DOHH2 (cell line): ENCODE results near the gene RASAL1.

Experiments
- H3F3A ChIP-seq: fragments of 200-600 bp; sonication (generic), shearing (Covaris generic); 2 replicates; pipeline ENCODE4 v1.6.0; 2016; ENCODE audit warnings: antibody characterized with exemption, mild to moderate bottlenecking; ENCODE audit not compliant: control insufficient read depth, insufficient read depth
- H3K27ac ChIP-seq: fragments of 200-600 bp; sonication (generic); 2 replicates; pipeline ENCODE4 v1.5.1; 2014; ENCODE audit warnings: low read depth, mild to moderate bottlenecking, low read length, moderate library complexity
- H3K27me3 ChIP-seq: fragments of 200-600 bp; sonication (generic); 2 replicates; pipeline ENCODE4 v1.6.1; 2014; ENCODE audit warnings: mild to moderate bottlenecking, low read length, mixed read lengths; ENCODE audit not compliant: control insufficient read depth
- H3K36me3 ChIP-seq: fragments of 200-600 bp; sonication (generic); 2 replicates; pipeline ENCODE4 v1.6.1; 2014; ENCODE audit warnings: mild to moderate bottlenecking, low read length, moderate library complexity, mixed read lengths; ENCODE audit not compliant: control insufficient read depth
- H3K4me1 ChIP-seq: fragments of 200-600 bp; sonication (generic); 2 replicates; pipeline ENCODE4 v1.6.1; 2014; ENCODE audit warnings: mild to moderate bottlenecking, low read length, mixed read lengths; ENCODE audit not compliant: control insufficient read depth
- H3K4me2 ChIP-seq: fragments of 200-600 bp; sonication (generic); 2 replicates; pipeline ENCODE4 v1.6.0; 2014; ENCODE audit warnings: mild to moderate bottlenecking, low read length, moderate library complexity
- H3K4me3 ChIP-seq: fragments of 200-600 bp; sonication (generic); 2 replicates; pipeline ENCODE4 v1.5.1; 2014; ENCODE audit warnings: mild to moderate bottlenecking, low read length, mixed read lengths
- H3K79me2 ChIP-seq: fragments of 200-600 bp; sonication (generic); 2 replicates; pipeline ENCODE4 v1.6.1; 2014; ENCODE audit warnings: mild to moderate bottlenecking, low read length, mixed read lengths; ENCODE audit not compliant: control insufficient read depth
- H3K9me2 ChIP-seq: fragments of 200-600 bp; sonication (generic); replicated peaks from 2 replicates; pipeline ENCODE4 v1.6.1; 2014; ENCODE audit warnings: mild to moderate bottlenecking, low read length, mixed read lengths; ENCODE audit not compliant: control insufficient read depth
- H3K9me3 ChIP-seq: fragments of 200-600 bp; sonication (generic); 2 replicates; pipeline ENCODE4 v1.6.1; 2014; ENCODE audit warnings: antibody characterized with exemption, low read length, mixed read lengths; ENCODE audit not compliant: control insufficient read depth, insufficient read depth
- H4K20me1 ChIP-seq: fragments of 200-600 bp; sonication (generic); 2 replicates; pipeline ENCODE4 v1.6.0; 2014; ENCODE audit warnings: low read depth, mild to moderate bottlenecking, antibody characterized with exemption, low read length, moderate library complexity; ENCODE audit not compliant: control insufficient read depth, insufficient read depth
- CTCF ChIP-seq: fragments of 200-600 bp; sonication (generic); IDR thresholded peaks from one replicate; pipeline ENCODE4 v1.5.1; 2014; ENCODE audit warnings: antibody characterized with exemption, mild to moderate bottlenecking, low read depth, low read length; ENCODE audit not compliant: poor library complexity, severe bottlenecking
- EZH2phosphoT487 ChIP-seq: fragments of 200-600 bp; sonication (generic); IDR thresholded peaks from 2 replicates; pipeline ENCODE4 v1.6.1; 2017; ENCODE audit warnings: borderline replicate concordance, mild to moderate bottlenecking, antibody characterized with exemption, low read length, moderate library complexity, mixed read lengths

RASAL1 gene

GRCh38 chr12:113099764-113100163 lies 35.8 kb downstream of the RASAL1 start:
- H3K9me2 ChIP-seq: no peaks in the 10 kb centered on the region
- H4K20me1 ChIP-seq: no peaks in the 10 kb centered on the region
- H3K79me2 ChIP-seq: peaks cover 2% of the 10 kb centered on the region
- H3F3A ChIP-seq: peaks cover 57% of the 10 kb centered on the region
- H3K36me3 ChIP-seq: peaks cover 48% of the 10 kb centered on the region
- H3K9me3 ChIP-seq: no peaks in the 10 kb centered on the region
- no peak overlapping the region for H3K4me3 ChIP-seq
- peaks cover 90% of the 10 kb centered on the region for H3K4me1 ChIP-seq
- no peaks in the 10 kb centered on the region for H3K27me3 ChIP-seq
- TF ChIP-seq CTCF (no peak), EZH2phosphoT487 (no peak)
- no peak overlapping the region for H3K4me2 ChIP-seq
- H3K27ac ChIP-seq: peak overlapping the region; percentile 66

GRCh38 chr12:113099364-113099763 lies 36.2 kb downstream of the RASAL1 start:
- H3K4me3 ChIP-seq: no peak overlapping the region
- no peaks in the 10 kb centered on the region for H3K9me2 ChIP-seq
- no peaks in the 10 kb centered on the region for H3K27me3 ChIP-seq
- H4K20me1 ChIP-seq: no peaks in the 10 kb centered on the region
- H3K27ac ChIP-seq: peak overlapping the region; percentile 66
- no peaks in the 10 kb centered on the region for H3K79me2 ChIP-seq
- peaks cover 90% of the 10 kb centered on the region for H3K4me1 ChIP-seq
- H3K9me3 ChIP-seq: no peaks in the 10 kb centered on the region
- peaks cover 50% of the 10 kb centered on the region for H3K36me3 ChIP-seq
- TF ChIP-seq EZH2phosphoT487: no peak
- TF ChIP-seq CTCF: no peak
- H3F3A ChIP-seq: peaks cover 59% of the 10 kb centered on the region
- H3K4me2 ChIP-seq: no peak overlapping the region

GRCh38 chr12:113098441-113099028 lies 37.0 kb downstream of the RASAL1 start:
- no peaks in the 10 kb centered on the region for H3K9me3 ChIP-seq
- H3K79me2 ChIP-seq: peaks cover 4% of the 10 kb centered on the region
- H4K20me1 ChIP-seq: no peaks in the 10 kb centered on the region
- H3K4me1 ChIP-seq: peaks cover 90% of the 10 kb centered on the region
- TF ChIP-seq EZH2phosphoT487: no peak
- peak; percentile 97 for TF ChIP-seq CTCF
- H3K27ac ChIP-seq: peak overlapping the region; percentile 66
- peaks cover 67% of the 10 kb centered on the region for H3F3A ChIP-seq
- peak overlapping the region; percentile 22 for H3K4me2 ChIP-seq
- peaks cover 59% of the 10 kb centered on the region for H3K36me3 ChIP-seq
- H3K9me2 ChIP-seq: no peaks in the 10 kb centered on the region
- no peak overlapping the region for H3K4me3 ChIP-seq
- no peaks in the 10 kb centered on the region for H3K27me3 ChIP-seq
